ENCODE measurements around the gene HS6ST3. TPM values are rescaled to one million over a fixed set of nuclear protein-coding genes. Genes with fewer than 3 reads are reported as not detected.

Gene HS6ST3
- total RNA-seq, 1 experiment from 2014 or later: 0.11 TPM

- Histone ChIP-seq H3K27me3 (ENCODE audit: low read length) (no peaks in the 10 kb centered on the region), H3K27ac (ENCODE audit: low read length) (no peak overlapping the region), H3K4me1 (ENCODE audit: insufficient read depth, low read length) (no peaks in the 10 kb centered on the region; the same call in 1 of the 2 replicates), H3K4me3 (ENCODE audit: low read length) (no peak overlapping the region), H3F3A (ENCODE audit: low read length, unreplicated experiment) (no peaks in the 10 kb centered on the region), H3K9me3 (ENCODE audit: low read length) (no peaks in the 10 kb centered on the region), H3K4me2 (ENCODE audit: low read length) (no peak overlapping the region), H2AFZ (ENCODE audit: low read length) (no peak overlapping the region), H3K36me3 (ENCODE audit: low read depth, low read length) (no peaks in the 10 kb centered on the region), H3K9ac (ENCODE audit: low read length) (no peak overlapping the region), H4K20me1 (ENCODE audit: low read length) (no peaks in the 10 kb centered on the region), H3K79me2 (ENCODE audit: low read length) (no peaks in the 10 kb centered on the region), H3K9me2 (replicated peaks; ENCODE audit: low read length) (no peaks in the 10 kb centered on the region)
- intact Hi-C loops (cut with micrococcal nuclease): no loop called here
- CTCF ChIA-PET: no interaction called here
- DNase-seq: no peak
- no peak for TF ChIP-seq EZH2phosphoT487 (IDR thresholded peaks at IDR 0.05; ENCODE audit: borderline replicate concordance, low read length)
- TF ChIP-seq CTCF (conservative IDR thresholded peaks at IDR 0.05; ENCODE audit: low read depth, low read length): no peak
- POLR2A ChIA-PET (ENCODE audit: unreplicated experiment): no interaction called here
- no peak for ATAC-seq
- BruUV-seq (replicated peaks): no TSS peak
Measured at GRCh38 chr13:96388598-96388997, 298.7 kb downstream of the HS6ST3 start.

DNA sequence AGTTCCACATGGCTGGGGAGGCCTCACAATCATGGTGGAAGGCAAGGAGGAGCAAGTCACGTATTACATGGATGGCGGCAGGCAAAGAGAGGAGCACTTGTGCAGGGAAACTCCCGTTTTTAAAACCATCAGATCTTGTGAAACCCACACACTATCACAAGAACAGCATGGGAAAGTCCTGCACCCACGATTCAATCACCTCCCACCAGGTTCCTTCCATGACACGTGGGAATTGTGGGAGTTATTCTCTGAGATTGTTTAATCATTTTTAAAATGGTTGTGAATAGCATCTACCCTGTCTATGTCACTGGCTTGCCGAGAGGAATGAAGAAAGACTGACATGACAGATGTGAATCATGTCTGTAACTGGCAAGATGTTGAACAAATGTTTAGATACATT is 301.7 kb downstream of the HS6ST3 start:
- no peaks in the 10 kb centered on the region for H3K36me3 ChIP-seq (ENCODE audit: low read depth, low read length)
- no peaks in the 10 kb centered on the region for H3K9me3 ChIP-seq (ENCODE audit: low read length)
- no peaks in the 10 kb centered on the region for H3K9me2 ChIP-seq (replicated peaks; ENCODE audit: low read length)
- POLR2A ChIA-PET (ENCODE audit: unreplicated experiment): no interaction called here
- CTCF ChIA-PET: no interaction called here
- ATAC-seq (no peak), DNase-seq (no peak)
- intact Hi-C loops (cut with micrococcal nuclease): no loop called here
- no peak overlapping the region for H3K4me3 ChIP-seq (ENCODE audit: low read length)
- no peak overlapping the region for H3K9ac ChIP-seq (ENCODE audit: low read length)
- no peaks in the 10 kb centered on the region for H3K27me3 ChIP-seq (ENCODE audit: low read length)
- BruUV-seq (replicated peaks): no TSS peak
- no peak overlapping the region for H2AFZ ChIP-seq (ENCODE audit: low read length)
- H3F3A ChIP-seq (ENCODE audit: low read length, unreplicated experiment): no peaks in the 10 kb centered on the region
- no peaks in the 10 kb centered on the region for H4K20me1 ChIP-seq (ENCODE audit: low read length)
- no peak overlapping the region for H3K27ac ChIP-seq (ENCODE audit: low read length)
- no peaks in the 10 kb centered on the region for H3K4me1 ChIP-seq (ENCODE audit: insufficient read depth, low read length)
- no peak for TF ChIP-seq EZH2 (IDR thresholded peaks at IDR 0.05; ENCODE audit: low read length, unreplicated experiment)
- no peak for TF ChIP-seq CTCF (conservative IDR thresholded peaks at IDR 0.05; ENCODE audit: low read depth, low read length)
- H3K79me2 ChIP-seq (ENCODE audit: low read length): no peaks in the 10 kb centered on the region
- no peak overlapping the region for H3K4me2 ChIP-seq (ENCODE audit: low read length)

DNA sequence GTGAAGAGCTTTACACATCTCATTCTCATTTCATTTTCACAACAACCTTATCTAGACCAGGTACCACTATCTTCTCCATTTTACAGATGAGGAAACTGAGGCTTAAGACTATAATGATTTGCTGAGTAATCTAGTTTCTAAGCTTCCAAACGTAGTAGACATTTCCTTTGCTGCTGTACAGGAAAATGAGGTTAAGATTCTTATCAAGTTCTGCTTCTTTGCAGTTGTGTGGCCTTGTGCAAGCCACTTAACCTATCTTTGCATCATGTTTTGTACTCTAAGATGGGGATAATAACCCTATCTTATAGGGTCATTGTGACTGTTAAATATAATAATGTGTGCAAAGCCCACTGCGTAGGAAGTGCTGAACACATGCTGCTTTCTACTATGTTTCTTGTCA is 307.9 kb downstream of the HS6ST3 start:
- H3K4me3 ChIP-seq (ENCODE audit: low read length): no peak overlapping the region
- H3K4me2 ChIP-seq (ENCODE audit: low read length): no peak overlapping the region
- no peaks in the 10 kb centered on the region for H3K27me3 ChIP-seq (ENCODE audit: low read length)
- no peak overlapping the region for H3K9ac ChIP-seq (ENCODE audit: low read length)
- no TSS peak for BruUV-seq (replicated peaks)
- no peak for DNase-seq
- H2AFZ ChIP-seq (ENCODE audit: low read length): no peak overlapping the region
- no peaks in the 10 kb centered on the region for H3K9me3 ChIP-seq (ENCODE audit: low read length)
- ATAC-seq: no peak
- H3K79me2 ChIP-seq (ENCODE audit: low read length): no peaks in the 10 kb centered on the region
- no peak for TF ChIP-seq EZH2phosphoT487 (IDR thresholded peaks at IDR 0.05; ENCODE audit: borderline replicate concordance, low read length)
- no peak for TF ChIP-seq EZH2 (IDR thresholded peaks at IDR 0.05; ENCODE audit: low read length, unreplicated experiment)
- no peak for TF ChIP-seq CTCF (conservative IDR thresholded peaks at IDR 0.05; ENCODE audit: low read depth, low read length)
- POLR2A ChIA-PET (ENCODE audit: unreplicated experiment): no interaction called here
- no peaks in the 10 kb centered on the region for H3F3A ChIP-seq (ENCODE audit: low read length, unreplicated experiment)
- CTCF ChIA-PET: no interaction called here
- H4K20me1 ChIP-seq (ENCODE audit: low read length): no peaks in the 10 kb centered on the region
- H3K4me1 ChIP-seq (ENCODE audit: insufficient read depth, low read length): no peaks in the 10 kb centered on the region
- H3K9me2 ChIP-seq (replicated peaks; ENCODE audit: low read length): no peaks in the 10 kb centered on the region
- intact Hi-C loops (cut with micrococcal nuclease): no loop called here
- no peaks in the 10 kb centered on the region for H3K36me3 ChIP-seq (ENCODE audit: low read depth, low read length)
- H3K27ac ChIP-seq (ENCODE audit: low read length): no peak overlapping the region

Measured in PC-3 (cell line).